Astrocyte (in vitro differentiated cells and primary cell): Measurements from ENCODE around the gene ZNF662. TPM values are rescaled to one million over a fixed set of nuclear protein-coding genes. Genes with fewer than 3 reads are reported as not detected.

Source experiments
- DNase-seq: peaks from one replicate; pipeline ENCODE4 v3.0.0-alpha.2; 2010; ENCODE audit warnings: low read depth
- FAIRE-seq: peaks from 2 replicates; lab custom pipeline; 2011; peaks lifted over from hg19 to GRCh38; lab: Jason Lieb, UNC
- H2AFZ ChIP-seq: 2 replicates; pipeline ENCODE4 v1.6.0; 2012; ENCODE audit warnings: low read depth, low read length, inconsistent platforms
- H3K27ac ChIP-seq: 2 replicates; pipeline ENCODE4 v1.5.1; 2011; ENCODE audit warnings: low read depth, low read length, inconsistent platforms
- H3K27me3 ChIP-seq: 2 replicates; pipeline ENCODE4 v1.6.0; 2011; ENCODE audit warnings: low read length, inconsistent platforms; ENCODE audit not compliant: insufficient read depth
- H3K36me3 ChIP-seq: 2 replicates; pipeline ENCODE4 v1.5.1; 2011; ENCODE audit warnings: low read length, inconsistent platforms; ENCODE audit not compliant: insufficient read depth
- H3K4me1 ChIP-seq: 2 replicates; pipeline ENCODE4 v1.5.1; 2011; ENCODE audit warnings: low read length, inconsistent platforms; ENCODE audit not compliant: insufficient read depth
- H3K4me2 ChIP-seq: 2 replicates; pipeline ENCODE4 v1.6.0; 2012; ENCODE audit warnings: low read length, inconsistent platforms
- H3K4me3 ChIP-seq: 2 replicates; pipeline ENCODE4 v1.5.1; 2011; ENCODE audit warnings: low read depth, mild to moderate bottlenecking, low read length, inconsistent platforms; ENCODE audit not compliant: insufficient read depth
- H3K79me2 ChIP-seq: 2 replicates; pipeline ENCODE4 v1.6.0; 2012; ENCODE audit warnings: mild to moderate bottlenecking, low read length, inconsistent platforms; ENCODE audit not compliant: insufficient read depth
- H3K9ac ChIP-seq: 2 replicates; pipeline ENCODE4 v1.6.0; 2012; ENCODE audit warnings: mild to moderate bottlenecking, low read length, inconsistent platforms
- H3K9me3 ChIP-seq: 2 replicates; pipeline ENCODE4 v1.5.1; 2012; ENCODE audit warnings: low read depth, mild to moderate bottlenecking, low read length, inconsistent platforms; ENCODE audit not compliant: insufficient read depth
- H4K20me1 ChIP-seq: 2 replicates; pipeline ENCODE4 v1.6.0; 2012; ENCODE audit warnings: low read length, inconsistent platforms; ENCODE audit not compliant: insufficient read depth
- H3K27ac Mint-ChIP-seq: one replicate; pipeline ENCODE4 v1.8.0; 2021; ENCODE audit warnings: mild to moderate bottlenecking, mixed read lengths; ENCODE audit not compliant: unreplicated experiment
- H3K27me3 Mint-ChIP-seq: one replicate; pipeline ENCODE4 v1.8.0; 2021; ENCODE audit warnings: low read depth, mixed read lengths; ENCODE audit not compliant: unreplicated experiment
- H3K36me3 Mint-ChIP-seq: one replicate; pipeline ENCODE4 v1.8.0; 2021; ENCODE audit warnings: low read depth, mixed read lengths; ENCODE audit not compliant: unreplicated experiment
- H3K4me1 Mint-ChIP-seq: one replicate; pipeline ENCODE4 v1.8.0; 2021; ENCODE audit warnings: low read depth, mixed read lengths; ENCODE audit not compliant: unreplicated experiment
- H3K4me3 Mint-ChIP-seq: one replicate; pipeline ENCODE4 v1.8.0; 2021; ENCODE audit warnings: mild to moderate bottlenecking, moderate library complexity, mixed read lengths; ENCODE audit not compliant: unreplicated experiment
- H3K9me3 Mint-ChIP-seq: one replicate; pipeline ENCODE4 v1.8.0; 2021; ENCODE audit warnings: mild to moderate bottlenecking, mixed read lengths; ENCODE audit not compliant: unreplicated experiment
- EZH2 ChIP-seq: IDR thresholded peaks from 2 replicates; pipeline ENCODE4 v1.6.1; 2012; ENCODE audit warnings: mild to moderate bottlenecking, low read length, inconsistent platforms; ENCODE audit not compliant: insufficient read depth
- total RNA-seq: library from RNA; stranded (reverse); gene quantifications from 2 replicates; pipeline ENCODE4 v1.2.1, GENCODE V29; 2021
- TF ChIP-seq, protein P1 (sequence below): IDR thresholded peaks from 2 replicates; pipeline ENCODE4 v1.5.1; 2011; ENCODE audit warnings: low read depth, mild to moderate bottlenecking, inconsistent platforms, low read length, moderate library complexity; ENCODE audit not compliant: insufficient read depth

The ZNF662 gene
- total RNA-seq, 1 donor from 2014 or later, result 0.23 TPM

DNA sequence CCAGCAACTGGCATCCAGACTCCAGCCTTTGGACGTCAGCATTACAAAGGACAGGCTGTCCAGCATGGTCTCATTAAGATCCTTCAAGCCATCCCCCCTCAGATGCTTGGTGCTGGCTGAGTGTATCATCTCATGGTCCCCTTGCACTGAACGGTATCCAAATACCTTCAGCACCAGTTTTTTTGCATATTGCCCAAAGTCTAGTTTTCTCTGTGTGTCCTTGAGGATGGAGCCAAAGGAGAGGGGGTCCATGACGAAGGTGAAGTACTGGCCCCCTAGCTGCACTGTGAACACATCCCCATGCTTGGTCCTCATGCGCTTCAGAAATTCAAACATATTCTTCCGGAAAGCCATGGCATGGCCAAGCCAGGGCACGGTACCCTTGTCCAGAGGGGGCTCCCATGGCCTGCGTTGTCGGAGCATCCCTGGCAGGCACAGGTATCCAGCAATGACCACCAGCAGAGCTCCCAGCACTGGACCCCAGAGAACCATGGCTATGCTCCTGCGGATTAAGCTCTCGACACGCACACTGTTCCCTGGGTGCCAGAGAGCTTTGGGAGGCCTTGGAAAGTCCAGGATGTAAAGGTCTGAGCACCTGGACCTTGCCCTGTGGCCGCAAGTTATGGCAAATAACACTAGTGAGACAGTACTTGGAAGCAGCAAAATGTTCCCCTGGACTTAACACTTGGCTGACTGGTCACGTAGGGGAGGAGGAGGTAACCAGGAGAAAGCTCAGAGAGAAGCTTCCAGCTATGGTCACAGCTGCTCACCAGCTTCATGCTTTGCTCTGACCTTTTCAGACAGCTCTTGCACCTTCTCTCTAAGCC is 30.4 kb upstream of the ZNF662 start, which contains the start of gene CYP8B1:
TSS of gene CYP8B1 (minus strand) at position 555 of the 827 bp plus-strand sequence. CDS start at position 492, 63 bp downstream.
- Histone ChIP-seq H2AFZ (no peak within 1 kb of the TSS), H3K9ac (no peak within 1 kb of the TSS), H3K36me3 (no peaks in the 10 kb centered on the region), H3K27me3 (peaks cover 7% of the 10 kb centered on the region), H3K4me2 (no peak within 1 kb of the TSS), H3K79me2 (no peaks in the 10 kb centered on the region), H3K27ac (no peak within 1 kb of the TSS), H4K20me1 (no peaks in the 10 kb centered on the region), H3K9me3 (no peaks in the 10 kb centered on the region), H3K4me1 (no peaks in the 10 kb centered on the region), H3K4me3 (no peak within 1 kb of the TSS)
- FAIRE-seq, result no peak
- Mint-ChIP-seq H3K4me3 (no peak within 1 kb of the TSS), H3K4me1 (no peaks in the 10 kb centered on the region), H3K27ac (no peak within 1 kb of the TSS), H3K36me3 (peaks cover 3% of the 10 kb centered on the region), H3K9me3 (peaks cover 12% of the 10 kb centered on the region), H3K27me3 (peaks cover 45% of the 10 kb centered on the region)
- no peak for TF ChIP-seq EZH2
- TF ChIP-seq, protein P1, sequence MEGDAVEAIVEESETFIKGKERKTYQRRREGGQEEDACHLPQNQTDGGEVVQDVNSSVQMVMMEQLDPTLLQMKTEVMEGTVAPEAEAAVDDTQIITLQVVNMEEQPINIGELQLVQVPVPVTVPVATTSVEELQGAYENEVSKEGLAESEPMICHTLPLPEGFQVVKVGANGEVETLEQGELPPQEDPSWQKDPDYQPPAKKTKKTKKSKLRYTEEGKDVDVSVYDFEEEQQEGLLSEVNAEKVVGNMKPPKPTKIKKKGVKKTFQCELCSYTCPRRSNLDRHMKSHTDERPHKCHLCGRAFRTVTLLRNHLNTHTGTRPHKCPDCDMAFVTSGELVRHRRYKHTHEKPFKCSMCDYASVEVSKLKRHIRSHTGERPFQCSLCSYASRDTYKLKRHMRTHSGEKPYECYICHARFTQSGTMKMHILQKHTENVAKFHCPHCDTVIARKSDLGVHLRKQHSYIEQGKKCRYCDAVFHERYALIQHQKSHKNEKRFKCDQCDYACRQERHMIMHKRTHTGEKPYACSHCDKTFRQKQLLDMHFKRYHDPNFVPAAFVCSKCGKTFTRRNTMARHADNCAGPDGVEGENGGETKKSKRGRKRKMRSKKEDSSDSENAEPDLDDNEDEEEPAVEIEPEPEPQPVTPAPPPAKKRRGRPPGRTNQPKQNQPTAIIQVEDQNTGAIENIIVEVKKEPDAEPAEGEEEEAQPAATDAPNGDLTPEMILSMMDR, result no peak
- DNase-seq, result no peak

DNA sequence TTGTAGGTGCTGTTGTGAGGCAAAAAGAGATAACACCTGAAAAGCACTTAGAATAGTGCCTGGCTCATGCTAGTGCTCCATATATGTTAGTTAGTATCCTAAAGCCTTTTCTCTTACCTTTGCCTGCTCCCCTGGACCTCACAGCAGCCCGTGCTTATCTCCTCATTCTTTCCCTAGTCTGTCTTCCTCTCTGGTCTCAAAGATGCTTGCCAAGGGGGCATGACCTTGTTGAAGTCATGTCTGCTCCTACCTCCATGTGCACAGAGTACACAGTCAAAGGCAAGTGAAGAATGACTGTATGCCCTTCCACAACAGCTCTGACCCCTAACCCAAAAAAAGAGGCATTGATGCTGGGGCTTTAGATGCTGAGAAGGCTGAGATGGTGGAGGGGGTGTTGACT is 29.5 kb upstream of the ZNF662 start:
- Mint-ChIP-seq H3K4me3 (no peak overlapping the region), H3K27me3 (peaks cover 45% of the 10 kb centered on the region), H3K36me3 (peaks cover 3% of the 10 kb centered on the region), H3K27ac (no peak overlapping the region), H3K4me1 (no peaks in the 10 kb centered on the region), H3K9me3 (peaks cover 12% of the 10 kb centered on the region)
- Histone ChIP-seq H3K79me2 (no peaks in the 10 kb centered on the region), H3K4me2 (no peak overlapping the region), H3K4me3 (no peak overlapping the region), H3K9ac (no peak overlapping the region), H3K27ac (no peak overlapping the region), H3K4me1 (no peaks in the 10 kb centered on the region), H3K36me3 (no peaks in the 10 kb centered on the region), H3K27me3 (peaks cover 7% of the 10 kb centered on the region), H4K20me1 (no peaks in the 10 kb centered on the region), H2AFZ (no peak overlapping the region), H3K9me3 (no peaks in the 10 kb centered on the region)
- TF ChIP-seq EZH2, result no peak
- TF ChIP-seq, protein P1, result no peak
- no peak for FAIRE-seq
- DNase-seq, result no peak
